ENCODE results near the gene TNFAIP8. TPM values are rescaled to one million over a fixed set of nuclear protein-coding genes. Genes with fewer than 3 reads are reported as not detected.

TNFAIP8 gene
- total RNA-seq, 1 experiment from 2014 or later = 8.0 TPM

GRCh38 chr5:119371146-119371545, 15.3 kb downstream of the TNFAIP8 start:
- CTCF ChIA-PET = no interaction called here

GRCh38 chr5:119373449-119373858, 17.6 kb downstream of the TNFAIP8 start:
- no peaks in the 10 kb centered on the region for H3K9me3 ChIP-seq (ENCODE audit: control insufficient read depth, insufficient read depth, low read depth, low read length)
- no peak overlapping the region for H3K27ac ChIP-seq (ENCODE audit: low read length)
- TF ChIP-seq SIN3A (IDR thresholded peaks at IDR 0.05; ENCODE audit: borderline replicate concordance, insufficient read depth, low read depth, low read length) = no peak
- TF ChIP-seq CTCF (IDR thresholded peaks at IDR 0.05) = no peak
- TF ChIP-seq POLR2AphosphoS5 (IDR thresholded peaks at IDR 0.05; ENCODE audit: low read depth, low read length) = no peak
- TF ChIP-seq TCF7L2 (IDR thresholded peaks at IDR 0.05; ENCODE audit: low read depth, low read length) = no peak
- no peak for TF ChIP-seq REST (IDR thresholded peaks at IDR 0.05; ENCODE audit: insufficient read depth in 1 of 2, low read depth in 2 of 2, low read length in 1 of 2)
- DNase-seq (ENCODE audit: low read depth, low spot score) = no peak
- CTCF ChIA-PET = no interaction called here
- no peaks in the 10 kb centered on the region for H3K4me1 ChIP-seq (ENCODE audit: control insufficient read depth, insufficient read depth, low read length)
- POLR2A ChIA-PET = no interaction called here
- H3K27me3 ChIP-seq (ENCODE audit: control insufficient read depth, insufficient read depth, low read length) = no peaks in the 10 kb centered on the region
- ATAC-seq = no peak
- no peak overlapping the region for H3K4me3 ChIP-seq (ENCODE audit: low read depth in 2 of 2, low read length in 2 of 2)
- no peaks in the 10 kb centered on the region for H3K36me3 ChIP-seq (ENCODE audit: control insufficient read depth, insufficient read depth, low read length)
- no TSS peak for BruUV-seq (replicated peaks)
- in situ Hi-C loops (cut with HindIII; ENCODE audit: low pct_unique_long_range_greater_than_20kb, low sequenced_read_pairs) = no loop called here
- intact Hi-C loops (cut with micrococcal nuclease; ENCODE audit: unreplicated experiment) = no loop called here

More at GRCh38 chr5:119371146-119371545, 15.3 kb downstream of the TNFAIP8 start:
- no peak overlapping the region for H3K4me3 ChIP-seq (ENCODE audit: low read depth in 2 of 2, low read length in 2 of 2)
- H3K4me1 ChIP-seq (ENCODE audit: control insufficient read depth, insufficient read depth, low read length) = no peaks in the 10 kb centered on the region
- no peaks in the 10 kb centered on the region for H3K27me3 ChIP-seq (ENCODE audit: control insufficient read depth, insufficient read depth, low read length)
- H3K27ac ChIP-seq (ENCODE audit: low read length) = no peak overlapping the region
- POLR2A ChIA-PET = no interaction called here
- no peaks in the 10 kb centered on the region for H3K36me3 ChIP-seq (ENCODE audit: control insufficient read depth, insufficient read depth, low read length)
- DNase-seq (ENCODE audit: low read depth, low spot score) = no peak
- no TSS peak for BruUV-seq (replicated peaks)
- in situ Hi-C loops (cut with HindIII; ENCODE audit: low pct_unique_long_range_greater_than_20kb, low sequenced_read_pairs) = no loop called here
- no peak for TF ChIP-seq TCF7L2 (IDR thresholded peaks at IDR 0.05; ENCODE audit: low read depth, low read length)
- no peak for TF ChIP-seq CTCF (IDR thresholded peaks at IDR 0.05)
- no peak for TF ChIP-seq POLR2AphosphoS5 (IDR thresholded peaks at IDR 0.05; ENCODE audit: low read depth, low read length)
- no peak for TF ChIP-seq SIN3A (IDR thresholded peaks at IDR 0.05; ENCODE audit: borderline replicate concordance, insufficient read depth, low read depth, low read length)
- TF ChIP-seq REST (IDR thresholded peaks at IDR 0.05; ENCODE audit: insufficient read depth in 1 of 2, low read depth in 2 of 2, low read length in 1 of 2) = no peak
- no peak for ATAC-seq
- no peaks in the 10 kb centered on the region for H3K9me3 ChIP-seq (ENCODE audit: control insufficient read depth, insufficient read depth, low read depth, low read length)
- intact Hi-C loops (cut with micrococcal nuclease; ENCODE audit: unreplicated experiment) = no loop called here
